Lower leg skin (tissue), 3 donors: ENCODE measurements around the gene XRCC6.

Source experiments
- CTCF ChIP-seq, 3 donors: fragments of 450-650 bp; IDR thresholded peaks; one replicate each; pipeline ENCODE4 v1.5.1; 2016; ENCODE audit warnings: antibody characterized with exemption in 3 of 3, mild to moderate bottlenecking in 3 of 3, moderate library complexity in 2 of 3
- POLR2A ChIP-seq, 2 donors: fragments of 450-650 bp; IDR thresholded peaks; one replicate each; pipeline ENCODE4 v1.6.1; 2016 to 2017; ENCODE audit warnings: antibody characterized with exemption in 2 of 2, mild to moderate bottlenecking in 1 of 2, moderate library complexity in 1 of 2

- TF ChIP-seq CTCF (IDR thresholded peaks at IDR 0.05) (no peak), POLR2A (IDR thresholded peaks at IDR 0.05) (no peak)
Measured at GRCh38 chr22:41585898-41586297, 35.2 kb upstream of the XRCC6 start.
